HCT116 (cell line): ENCODE data around the gene ZC3H12C. TPM values are rescaled to one million over a fixed set of nuclear protein-coding genes. Genes with fewer than 3 reads are reported as not detected.

ENCODE experiments used
- ATAC-seq: fragments of 200-7000 bp; cut with Tn5 transposase; 2 replicates; pipeline ENCODE4 v1.9.1; 2020; ENCODE audit warnings: mild to moderate bottlenecking, moderate library complexity
- BruUV-seq: library from RNA; stranded (reverse); fragments of 400-500 nt; replicated peaks from 2 replicates; lab custom pipeline; 2021; lab: Mats Ljungman, UMichigan
- CTCF ChIA-PET: fragments of 300-600 bp; sonication (Branson Sonifier 250); formaldehyde crosslinking; loops from one replicate; lab custom pipeline; 2021; ENCODE audit warnings: antibody characterized with exemption; lab: Charles Lee
- POLR2A ChIA-PET: fragments of 300-600, 350-600 bp; sonication (Branson Sonifier 250); formaldehyde crosslinking; loops from one replicate; lab custom pipeline; 2021; ENCODE audit warnings: antibody characterized with exemption; lab: Charles Lee
- RAD21 ChIA-PET, 2 experiments: fragments of 300-600 bp; sonication (Branson Sonifier 250); formaldehyde crosslinking; loops; one replicate each; lab custom pipeline; 2023; ENCODE audit warnings: low total read pairs in 2 of 2; ENCODE audit not compliant: uncharacterized antibody in 2 of 2, unreplicated experiment in 2 of 2, low non-redundant PET in 1 of 2; lab: Charles Lee
- DNase-seq: peaks from one replicate; pipeline ENCODE4 v3.0.0-alpha.2; 2010; ENCODE audit warnings: low read depth, low spot score
- H2AFZ ChIP-seq: fragments of 200-600 bp; shearing (Covaris generic), sonication (generic); 2 replicates; pipeline ENCODE4 v1.6.1; 2017; ENCODE audit warnings: low read depth, mixed run types, mixed read lengths, antibody characterized with exemption, low read length; ENCODE audit not compliant: poor library complexity, severe bottlenecking
- H3K27ac ChIP-seq: 2 replicates; pipeline ENCODE4 v1.5.1; 2012; ENCODE audit warnings: low read depth, low read length
- H3K27me3 ChIP-seq: fragments of 200-600 bp; sonication (generic); 2 replicates; pipeline ENCODE4 v1.6.1; 2016; ENCODE audit warnings: mixed run types, low read length, mixed read lengths; ENCODE audit not compliant: insufficient read depth
- H3K36me3 ChIP-seq, 2 experiments: fragments of 200-500 bp in 1 of 2; fragments of 200-600 bp in 1 of 2; sonication (Bioruptor generic) in 1 of 2; sonication (generic) in 1 of 2; 2 replicates each; pipeline versions ENCODE4 v1.5.1 to v1.6.1; 2014 to 2016; ENCODE audit warnings: low read length in 2 of 2, inconsistent platforms in 1 of 2, mixed read lengths in 1 of 2, mixed run types in 1 of 2; ENCODE audit not compliant: insufficient read depth in 2 of 2, control insufficient read depth in 1 of 2
- H3K4me1 ChIP-seq, 2 experiments: fragments of 200-600 bp in 1 of 2; sonication (generic) in 1 of 2; 2 replicates each; pipeline versions ENCODE4 v1.5.1 to v1.6.1; 2012 to 2017; ENCODE audit warnings: low read length in 2 of 2, inconsistent platforms in 1 of 2, mild to moderate bottlenecking in 1 of 2, mixed read lengths in 1 of 2, mixed run types in 1 of 2, moderate library complexity in 1 of 2; ENCODE audit not compliant: insufficient read depth in 2 of 2, control insufficient read depth in 1 of 2
- H3K4me2 ChIP-seq: fragments of 200-600 bp; sonication (generic); 2 replicates; pipeline ENCODE4 v1.6.1; 2017; ENCODE audit warnings: mixed run types, low read length, mixed read lengths
- H3K4me3 ChIP-seq, 2 experiments: fragments of 200-600 bp in 1 of 2; sonication (generic) in 1 of 2; replicated peaks in 1 of 2; 2 replicates each; pipeline ENCODE4 v1.5.1; 2011 to 2016; ENCODE audit warnings: low read length in 2 of 2, control low read depth in 1 of 2, low read depth in 1 of 2, mild to moderate bottlenecking in 1 of 2, mixed read lengths in 1 of 2, mixed run types in 1 of 2
- H3K79me2 ChIP-seq: fragments of 200-600 bp; sonication (generic); 2 replicates; pipeline ENCODE4 v1.6.1; 2017; ENCODE audit warnings: mild to moderate bottlenecking, mixed run types, low read length, moderate library complexity, mixed read lengths; ENCODE audit not compliant: insufficient read depth
- H3K9ac ChIP-seq: fragments of 200-600 bp; sonication (generic); 2 replicates; pipeline ENCODE4 v1.6.1; 2016; ENCODE audit warnings: low read length, mixed read lengths
- H3K9me2 ChIP-seq: fragments of 200-600 bp; sonication (generic), shearing (Covaris generic); 2 replicates; pipeline ENCODE4 v1.6.1; 2017; ENCODE audit warnings: mixed run types, mild to moderate bottlenecking, moderate library complexity; ENCODE audit not compliant: insufficient read depth
- H3K9me3 ChIP-seq, 2 experiments: fragments of 200-500 bp in 1 of 2; fragments of 200-600 bp in 1 of 2; sonication (Bioruptor generic) in 1 of 2; sonication (generic) in 1 of 2; 2 replicates each; pipeline ENCODE4 v1.6.1; 2014 to 2017; ENCODE audit warnings: low read length in 2 of 2, mixed read lengths in 2 of 2, inconsistent platforms in 1 of 2, low read depth in 1 of 2, mild to moderate bottlenecking in 1 of 2, mixed run types in 1 of 2, moderate library complexity in 1 of 2; ENCODE audit not compliant: control insufficient read depth in 1 of 2, insufficient read depth in 1 of 2
- H4K20me1 ChIP-seq: fragments of 200-600 bp; sonication (generic), shearing (Covaris generic); 2 replicates; pipeline ENCODE4 v1.6.1; 2017; ENCODE audit warnings: mixed run types, mild to moderate bottlenecking, moderate library complexity; ENCODE audit not compliant: insufficient read depth
- ATF3 ChIP-seq: IDR thresholded peaks from 2 replicates; pipeline ENCODE4 v1.6.1; 2012
- CEBPB ChIP-seq: IDR thresholded peaks from 2 replicates; pipeline ENCODE4 v1.6.1; 2012; ENCODE audit warnings: low read depth
- EGR1 ChIP-seq: IDR thresholded peaks from 2 replicates; pipeline ENCODE4 v1.6.1; 2012; ENCODE audit warnings: low read depth
- POLR2AphosphoS5 ChIP-seq: IDR thresholded peaks from 2 replicates; pipeline ENCODE4 v1.6.1; 2011; ENCODE audit warnings: mild to moderate bottlenecking, low read depth, low read length, moderate library complexity
- SP1 ChIP-seq: IDR thresholded peaks from 2 replicates; pipeline ENCODE4 v1.6.1; 2012; ENCODE audit warnings: low read depth
- TCF7L2 ChIP-seq: IDR thresholded peaks from 2 replicates; pipeline ENCODE4 v1.7.0; 2011; ENCODE audit warnings: borderline replicate concordance, inconsistent platforms; ENCODE audit not compliant: insufficient read depth, insufficient read length; ENCODE audit errors: extremely low read depth
- ZFX ChIP-seq: fragments of 450-650 bp; IDR thresholded peaks from 2 replicates; pipeline ENCODE4 v1.6.1; 2017
- ZNF274 ChIP-seq: fragments of 200-500 bp; sonication (Bioruptor generic); IDR thresholded peaks from 2 replicates; pipeline ENCODE4 v1.6.1; 2014; ENCODE audit warnings: mild to moderate bottlenecking, low read depth, low read length, inconsistent platforms
- intact Hi-C: fragments of 100-400 bp; cut with micrococcal nuclease; formaldehyde crosslinking; loops from 2 replicates; pipeline ENCODE4 v1.10.0; 2022
- total RNA-seq: library from RNA; stranded (reverse); gene quantifications from one replicate; pipeline ENCODE4 v1.2.1, GENCODE V29; 2021; ENCODE audit not compliant: unreplicated experiment
- TF ChIP-seq, protein P1 (sequence below), 3 experiments: fragments of 200-600 bp in 1 of 3; sonication (generic) in 1 of 3; IDR thresholded peaks in 2 of 3; conservative IDR thresholded peaks in 1 of 3; 2 replicates each; pipeline ENCODE4 v1.5.1; 2012 to 2017; ENCODE audit warnings: low read depth in 2 of 3, low read length in 2 of 3, antibody characterized with exemption in 1 of 3, borderline replicate concordance in 1 of 3, control low read depth in 1 of 3, mild to moderate bottlenecking in 1 of 3, mixed read lengths in 1 of 3, mixed run types in 1 of 3, moderate library complexity in 1 of 3; ENCODE audit not compliant: insufficient read depth in 1 of 3
- TF ChIP-seq, protein P2 (sequence below): IDR thresholded peaks from 2 replicates; pipeline ENCODE4 v1.6.1; 2011; ENCODE audit warnings: mild to moderate bottlenecking, low read length, moderate library complexity; ENCODE audit not compliant: insufficient replicate concordance; ENCODE audit errors: extremely low read depth

Gene ZC3H12C
- total RNA-seq, 1 experiment from 2014 or later: 10.2 TPM

GRCh38 chr11:110097459-110098012, 4.3 kb downstream of the ZC3H12C start:
- TF ChIP-seq ATF3 (no peak), ZNF274 (no peak), SP1 (no peak), POLR2AphosphoS5 (no peak), TCF7L2 (no peak), ZFX (no peak), CEBPB (no peak), EGR1 (no peak)
- TF ChIP-seq, protein P1, sequence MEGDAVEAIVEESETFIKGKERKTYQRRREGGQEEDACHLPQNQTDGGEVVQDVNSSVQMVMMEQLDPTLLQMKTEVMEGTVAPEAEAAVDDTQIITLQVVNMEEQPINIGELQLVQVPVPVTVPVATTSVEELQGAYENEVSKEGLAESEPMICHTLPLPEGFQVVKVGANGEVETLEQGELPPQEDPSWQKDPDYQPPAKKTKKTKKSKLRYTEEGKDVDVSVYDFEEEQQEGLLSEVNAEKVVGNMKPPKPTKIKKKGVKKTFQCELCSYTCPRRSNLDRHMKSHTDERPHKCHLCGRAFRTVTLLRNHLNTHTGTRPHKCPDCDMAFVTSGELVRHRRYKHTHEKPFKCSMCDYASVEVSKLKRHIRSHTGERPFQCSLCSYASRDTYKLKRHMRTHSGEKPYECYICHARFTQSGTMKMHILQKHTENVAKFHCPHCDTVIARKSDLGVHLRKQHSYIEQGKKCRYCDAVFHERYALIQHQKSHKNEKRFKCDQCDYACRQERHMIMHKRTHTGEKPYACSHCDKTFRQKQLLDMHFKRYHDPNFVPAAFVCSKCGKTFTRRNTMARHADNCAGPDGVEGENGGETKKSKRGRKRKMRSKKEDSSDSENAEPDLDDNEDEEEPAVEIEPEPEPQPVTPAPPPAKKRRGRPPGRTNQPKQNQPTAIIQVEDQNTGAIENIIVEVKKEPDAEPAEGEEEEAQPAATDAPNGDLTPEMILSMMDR (IDR thresholded peaks at IDR 0.05 in 2 of 3, conservative IDR thresholded peaks at IDR 0.05 in 1 of 3; ENCODE audit: borderline replicate concordance in 1 of 3, insufficient read depth in 1 of 3, low read depth in 2 of 3, low read length in 2 of 3): no peak
- TF ChIP-seq, protein P2, sequence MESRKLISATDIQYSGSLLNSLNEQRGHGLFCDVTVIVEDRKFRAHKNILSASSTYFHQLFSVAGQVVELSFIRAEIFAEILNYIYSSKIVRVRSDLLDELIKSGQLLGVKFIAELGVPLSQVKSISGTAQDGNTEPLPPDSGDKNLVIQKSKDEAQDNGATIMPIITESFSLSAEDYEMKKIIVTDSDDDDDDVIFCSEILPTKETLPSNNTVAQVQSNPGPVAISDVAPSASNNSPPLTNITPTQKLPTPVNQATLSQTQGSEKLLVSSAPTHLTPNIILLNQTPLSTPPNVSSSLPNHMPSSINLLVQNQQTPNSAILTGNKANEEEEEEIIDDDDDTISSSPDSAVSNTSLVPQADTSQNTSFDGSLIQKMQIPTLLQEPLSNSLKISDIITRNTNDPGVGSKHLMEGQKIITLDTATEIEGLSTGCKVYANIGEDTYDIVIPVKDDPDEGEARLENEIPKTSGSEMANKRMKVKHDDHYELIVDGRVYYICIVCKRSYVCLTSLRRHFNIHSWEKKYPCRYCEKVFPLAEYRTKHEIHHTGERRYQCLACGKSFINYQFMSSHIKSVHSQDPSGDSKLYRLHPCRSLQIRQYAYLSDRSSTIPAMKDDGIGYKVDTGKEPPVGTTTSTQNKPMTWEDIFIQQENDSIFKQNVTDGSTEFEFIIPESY: no peak
- Histone ChIP-seq H3K27ac (no peak overlapping the region), H2AFZ (no peak overlapping the region), H3K9ac (no peak overlapping the region), H3K27me3 (no peaks in the 10 kb centered on the region), H4K20me1 (no peaks in the 10 kb centered on the region), H3K4me2 (no peak overlapping the region), H3K79me2 (peaks cover 88% of the 10 kb centered on the region), H3K36me3 (no peaks in the 10 kb centered on the region; a peak in 1 of 4 replicates), H3K9me2 (no peaks in the 10 kb centered on the region), H3K9me3 (no peaks in the 10 kb centered on the region), H3K4me1 (peaks cover 17 to 25% of the 10 kb centered on the region in 2 experiments), H3K4me3 (no peak overlapping the region)
- DNase-seq (no peak), ATAC-seq (no peak)
- RAD21 ChIA-PET: no interaction called here
- POLR2A ChIA-PET: no interaction called here
- CTCF ChIA-PET: no interaction called here
- intact Hi-C loops: loop anchor here (5.0 to 10.0 kb wide), 2 partner anchors 95 to 277 kb away; no protein-coding TSS in a partner anchor
- BruUV-seq: no TSS peak
